Skeletal muscle satellite cell (primary cell): ENCODE results near the gene PPL.

Experiments used
- H3K27me3 ChIP-seq: 2 replicates; pipeline ENCODE4 v1.7.0; 2013; ENCODE audit warnings: low read length; ENCODE audit not compliant: control insufficient read depth, insufficient read depth
- H3K36me3 ChIP-seq: 2 replicates; pipeline ENCODE4 v1.7.0; 2013; ENCODE audit warnings: mild to moderate bottlenecking, control low read depth, low read length; ENCODE audit not compliant: insufficient read depth
- H3K4me1 ChIP-seq: 2 replicates; pipeline ENCODE4 v1.7.0; 2013; ENCODE audit warnings: low read length; ENCODE audit not compliant: control insufficient read depth, insufficient read depth
- H3K4me2 ChIP-seq: 2 replicates; pipeline ENCODE4 v1.7.0; 2013; ENCODE audit warnings: mild to moderate bottlenecking, low read length
- H3K4me3 ChIP-seq: 2 replicates; pipeline ENCODE4 v1.7.0; 2013; ENCODE audit warnings: low read length
- H3K9ac ChIP-seq: 2 replicates; pipeline ENCODE4 v1.7.0; 2013; ENCODE audit warnings: mild to moderate bottlenecking, low read depth, low read length, moderate library complexity
- H3K9me3 ChIP-seq: replicated peaks from 2 replicates; pipeline ENCODE4 v1.7.0; 2013; ENCODE audit warnings: mild to moderate bottlenecking, control low read depth, low read length

Gene PPL

GRCh38 chr16:4926928-4927327 lies 10.0 kb downstream of the PPL start:
- Histone ChIP-seq H3K27me3 (peaks cover 53% of the 10 kb centered on the region), H3K9ac (no peak overlapping the region), H3K9me3 (peaks cover 9% of the 10 kb centered on the region), H3K4me3 (no peak overlapping the region), H3K36me3 (no peaks in the 10 kb centered on the region), H3K4me1 (no peaks in the 10 kb centered on the region), H3K4me2 (no peak overlapping the region)

GRCh38 chr16:4925791-4926190 lies 11.2 kb downstream of the PPL start:
- Histone ChIP-seq H3K4me1 (no peaks in the 10 kb centered on the region), H3K4me2 (no peak overlapping the region), H3K36me3 (no peaks in the 10 kb centered on the region), H3K27me3 (peaks cover 56% of the 10 kb centered on the region), H3K4me3 (no peak overlapping the region), H3K9ac (no peak overlapping the region), H3K9me3 (peaks cover 9% of the 10 kb centered on the region)

GRCh38 chr16:4925293-4925607 lies 11.7 kb downstream of the PPL start:
- no peaks in the 10 kb centered on the region for H3K36me3 ChIP-seq
- peaks cover 9% of the 10 kb centered on the region for H3K9me3 ChIP-seq
- no peak overlapping the region for H3K4me2 ChIP-seq
- no peak overlapping the region for H3K9ac ChIP-seq
- no peak overlapping the region for H3K4me3 ChIP-seq
- no peaks in the 10 kb centered on the region for H3K4me1 ChIP-seq
- H3K27me3 ChIP-seq, result peaks cover 57% of the 10 kb centered on the region

GRCh38 chr16:4924593-4925292 lies 12.2 kb downstream of the PPL start:
- Histone ChIP-seq H3K4me2 (no peak overlapping the region), H3K27me3 (peaks cover 53% of the 10 kb centered on the region), H3K4me3 (no peak overlapping the region), H3K36me3 (no peaks in the 10 kb centered on the region), H3K9ac (no peak overlapping the region), H3K4me1 (no peaks in the 10 kb centered on the region), H3K9me3 (peaks cover 9% of the 10 kb centered on the region)

- Histone ChIP-seq H3K4me1 (no peaks in the 10 kb centered on the region), H3K9ac (no peak overlapping the region), H3K9me3 (peaks cover 9% of the 10 kb centered on the region), H3K36me3 (no peaks in the 10 kb centered on the region), H3K4me2 (no peak overlapping the region), H3K4me3 (no peak overlapping the region), H3K27me3 (peaks cover 47% of the 10 kb centered on the region)
Measured at GRCh38 chr16:4923853-4924252, 13.1 kb downstream of the PPL start.

GRCh38 chr16:4922721-4923342 lies 14.1 kb downstream of the PPL start:
- no peak overlapping the region for H3K9ac ChIP-seq
- H3K27me3 ChIP-seq, result peaks cover 47% of the 10 kb centered on the region
- H3K4me3 ChIP-seq, result no peak overlapping the region

GRCh38 chr16:4920826-4921225 lies 16.1 kb downstream of the PPL start:
- H3K4me1 ChIP-seq, result peaks cover 15% of the 10 kb centered on the region
- no peaks in the 10 kb centered on the region for H3K9me3 ChIP-seq
- peaks cover 45% of the 10 kb centered on the region for H3K27me3 ChIP-seq
- no peak overlapping the region for H3K4me3 ChIP-seq
- no peaks in the 10 kb centered on the region for H3K36me3 ChIP-seq
- H3K9ac ChIP-seq, result no peak overlapping the region
- H3K4me2 ChIP-seq, result no peak overlapping the region

More at GRCh38 chr16:4922721-4923342, 14.1 kb downstream of the PPL start:
- Histone ChIP-seq H3K4me2 (no peak overlapping the region), H3K36me3 (no peaks in the 10 kb centered on the region), H3K4me1 (no peaks in the 10 kb centered on the region), H3K9me3 (peaks cover 9% of the 10 kb centered on the region)

GRCh38 chr16:4918781-4919251 lies 18.1 kb downstream of the PPL start:
- H3K4me3 ChIP-seq, result no peak overlapping the region
- no peaks in the 10 kb centered on the region for H3K36me3 ChIP-seq
- H3K9me3 ChIP-seq, result no peaks in the 10 kb centered on the region
- no peak overlapping the region for H3K9ac ChIP-seq
- H3K27me3 ChIP-seq, result peaks cover 25% of the 10 kb centered on the region
- H3K4me1 ChIP-seq, result peaks cover 23% of the 10 kb centered on the region
- H3K4me2 ChIP-seq, result no peak overlapping the region

GRCh38 chr16:4917117-4917516 lies 19.8 kb downstream of the PPL start:
- Histone ChIP-seq H3K4me1 (peaks cover 23% of the 10 kb centered on the region), H3K4me3 (no peak overlapping the region), H3K36me3 (no peaks in the 10 kb centered on the region), H3K9ac (no peak overlapping the region), H3K27me3 (peaks cover 10% of the 10 kb centered on the region), H3K4me2 (peak overlapping the region; percentile 20), H3K9me3 (no peaks in the 10 kb centered on the region)

- Histone ChIP-seq H3K9ac (no peak overlapping the region), H3K36me3 (no peaks in the 10 kb centered on the region), H3K27me3 (peaks cover 4% of the 10 kb centered on the region), H3K9me3 (no peaks in the 10 kb centered on the region), H3K4me2 (no peak overlapping the region), H3K4me3 (no peak overlapping the region), H3K4me1 (peaks cover 23% of the 10 kb centered on the region)
Measured at GRCh38 chr16:4915226-4915761, 21.7 kb downstream of the PPL start.

- Histone ChIP-seq H3K27me3 (peaks cover 8% of the 10 kb centered on the region), H3K9me3 (no peaks in the 10 kb centered on the region), H3K9ac (no peak overlapping the region), H3K4me3 (no peak overlapping the region), H3K36me3 (no peaks in the 10 kb centered on the region), H3K4me2 (no peak overlapping the region), H3K4me1 (peaks cover 23% of the 10 kb centered on the region)
Measured at GRCh38 chr16:4914528-4915225, 22.3 kb downstream of the PPL start.
